Smooth muscle cell of the brain vasculature (primary cell): Measurements from ENCODE around the gene CEMIP2.
"Not testable (repeated sequence)": the region's sequence is repeated elsewhere in the genome, so short reads cannot be mapped to it uniquely, and the experiment has no call there.

ENCODE experiments used
- DNase-seq: peaks from one replicate; pipeline ENCODE4 v3.0.0-alpha.2; 2012; ENCODE audit warnings: low read depth, low spot score

Gene CEMIP2

DNA sequence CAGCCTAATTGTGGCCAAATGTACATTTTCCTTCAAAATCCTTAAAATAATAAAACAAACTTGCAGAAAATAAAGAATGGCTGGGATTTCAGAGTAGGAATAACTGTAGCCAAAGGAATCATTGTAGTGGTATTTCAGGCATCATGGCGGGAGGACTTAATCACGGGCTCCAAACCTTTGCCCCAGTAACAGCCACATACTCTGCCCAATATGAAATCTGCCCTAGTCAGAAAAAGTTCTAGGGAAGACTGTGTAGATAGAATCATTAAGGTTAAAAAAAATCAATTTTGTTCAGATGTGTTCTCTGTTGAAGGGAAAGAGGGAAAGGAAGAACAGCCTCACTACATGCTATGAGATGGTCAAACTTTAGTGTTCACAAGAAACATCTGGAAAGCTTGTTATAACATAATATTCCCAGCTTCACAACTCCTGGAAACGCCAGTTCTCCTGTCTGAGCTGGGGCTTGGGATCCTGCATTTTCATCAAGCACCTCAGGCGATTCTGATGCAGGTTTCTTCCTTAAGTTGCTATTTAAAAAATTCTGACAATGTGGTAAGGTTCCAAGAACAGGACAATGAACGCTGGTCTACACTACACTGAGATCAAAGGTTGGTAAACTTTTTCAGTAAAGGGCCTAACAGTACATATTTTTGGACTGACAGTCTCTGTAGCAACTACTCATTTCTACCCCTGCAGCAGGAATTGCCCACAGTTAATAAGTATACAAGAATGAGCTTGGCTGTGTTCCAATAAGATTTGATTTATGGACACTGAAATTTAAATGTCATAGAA, 87.9 kb downstream of the CEMIP2 start:
- no peak for DNase-seq

DNA sequence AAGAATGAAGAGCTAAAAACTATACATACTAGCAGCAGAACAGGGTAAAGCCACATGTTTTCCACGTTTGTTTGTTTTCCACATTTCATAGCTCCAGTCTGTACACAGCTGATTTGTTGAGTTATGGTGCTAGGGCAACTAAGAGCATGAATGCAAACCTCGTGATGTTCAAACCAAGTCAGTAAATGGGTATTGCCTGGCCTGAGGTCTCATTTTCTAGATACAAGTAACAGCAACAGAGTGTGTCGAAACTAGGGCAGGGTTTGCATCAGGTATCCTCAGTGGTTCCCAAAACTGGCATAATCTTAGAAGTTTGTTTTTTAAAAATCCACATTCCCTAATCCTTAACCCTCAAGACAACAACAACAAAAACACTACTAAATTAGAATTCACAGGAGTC, 89.3 kb downstream of the CEMIP2 start:
- no peak for DNase-seq

DNA sequence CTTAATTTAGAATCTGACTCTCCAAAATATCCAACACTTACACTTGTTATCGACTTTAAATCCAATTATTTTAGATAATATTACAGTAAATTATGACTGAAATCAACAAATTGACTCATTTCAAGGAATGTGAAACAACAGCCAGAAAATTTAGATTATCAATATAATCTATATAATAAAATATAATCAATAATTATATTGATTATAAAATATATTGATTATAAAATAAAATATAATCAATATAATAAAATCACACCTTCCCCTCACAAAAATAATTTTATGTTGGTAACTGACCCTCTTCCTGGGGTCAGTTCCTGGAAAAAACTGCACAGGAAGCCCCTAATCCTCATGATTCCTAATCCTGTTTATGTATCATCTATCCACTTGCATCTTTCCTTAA, 91.1 kb downstream of the CEMIP2 start:
- DNase-seq = no peak

DNA sequence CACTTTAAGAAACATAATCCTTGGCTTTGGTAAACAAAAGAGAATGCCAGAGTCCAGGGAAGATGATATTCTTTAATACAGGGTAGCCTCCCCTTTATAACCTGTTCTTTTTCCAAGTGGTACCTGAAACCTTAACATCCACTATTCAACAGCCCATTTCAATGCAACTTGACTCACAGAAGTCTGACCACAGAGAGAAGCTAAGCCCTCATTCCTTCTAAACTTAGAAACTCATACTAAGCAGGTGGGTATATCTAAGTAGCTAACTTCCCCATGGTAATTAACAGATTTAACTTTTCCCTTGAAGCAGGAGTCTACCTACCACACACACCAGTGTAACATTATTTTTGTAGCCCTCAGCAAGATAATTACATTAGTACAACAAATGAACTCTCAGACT, 91.9 kb downstream of the CEMIP2 start:
- no peak for DNase-seq

DNA sequence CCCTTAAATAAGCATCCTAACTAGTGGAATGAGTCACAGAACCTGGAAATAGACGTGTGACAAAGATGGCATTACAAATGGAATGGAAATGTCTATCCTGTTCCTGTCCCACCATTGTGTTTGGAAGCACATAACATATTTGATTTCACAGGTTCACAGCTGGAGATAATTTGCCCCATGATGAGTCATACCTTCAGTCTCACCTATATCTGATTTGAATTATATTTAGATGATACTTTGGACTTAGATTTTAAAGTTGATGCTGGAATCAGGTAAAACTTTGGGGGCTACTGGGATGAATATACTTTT, 92.5 kb downstream of the CEMIP2 start:
- no peak for DNase-seq

DNA sequence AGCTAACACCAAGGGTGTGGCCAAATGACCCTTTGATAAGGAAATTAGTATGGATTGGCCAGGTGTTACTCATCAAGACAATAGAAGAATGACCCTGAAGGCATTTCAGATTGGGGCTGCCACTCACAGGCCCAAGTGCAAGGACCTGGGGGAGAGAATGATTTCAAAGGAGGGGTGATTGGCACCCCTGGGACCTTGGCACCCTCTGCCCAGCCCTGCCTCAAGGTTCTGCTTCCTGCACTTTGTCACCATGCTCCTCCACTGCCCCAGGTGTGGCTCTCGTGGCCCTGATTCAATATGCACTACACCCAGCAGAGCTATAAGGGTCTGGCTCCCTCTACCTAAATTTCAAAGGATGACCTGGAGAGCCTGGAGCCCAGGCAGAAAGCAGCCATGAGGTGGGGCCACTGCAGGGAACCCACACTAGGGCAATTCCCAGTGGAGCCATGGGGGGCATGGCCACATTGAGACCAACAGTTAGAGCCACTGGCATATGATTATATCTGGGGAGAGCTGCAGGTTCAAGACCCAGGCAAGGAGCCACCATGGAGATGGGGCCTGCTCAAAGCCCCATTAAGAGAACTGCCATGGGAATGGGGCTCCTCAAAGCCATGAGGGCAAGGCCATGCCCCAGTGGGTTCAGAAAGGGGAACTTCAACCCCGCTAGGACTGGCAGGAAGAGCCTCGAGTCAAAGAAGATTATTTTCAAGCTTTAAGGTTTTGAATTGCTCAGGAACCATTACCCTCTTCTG, 93.0 kb downstream of the CEMIP2 start:
- DNase-seq = no peak

DNA sequence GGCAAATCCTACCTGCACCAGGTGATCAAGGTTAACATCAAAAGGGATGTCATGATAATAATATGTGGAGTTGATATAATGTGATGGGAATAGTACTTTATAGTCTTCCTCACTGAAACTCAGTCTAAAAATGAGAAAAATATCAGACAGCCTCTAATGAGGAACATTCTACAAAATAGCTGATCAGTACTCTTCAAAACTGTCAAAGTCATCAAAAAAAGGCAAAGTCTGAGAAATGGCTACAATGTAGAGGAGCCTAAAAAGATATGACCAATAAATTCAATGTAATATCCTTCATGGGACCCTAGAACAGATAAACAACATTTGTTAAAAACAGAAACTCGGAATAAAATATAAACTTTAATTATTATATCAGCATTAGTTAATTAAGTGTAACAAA, 95.7 kb downstream of the CEMIP2 start:
- DNase-seq = no peak

DNA sequence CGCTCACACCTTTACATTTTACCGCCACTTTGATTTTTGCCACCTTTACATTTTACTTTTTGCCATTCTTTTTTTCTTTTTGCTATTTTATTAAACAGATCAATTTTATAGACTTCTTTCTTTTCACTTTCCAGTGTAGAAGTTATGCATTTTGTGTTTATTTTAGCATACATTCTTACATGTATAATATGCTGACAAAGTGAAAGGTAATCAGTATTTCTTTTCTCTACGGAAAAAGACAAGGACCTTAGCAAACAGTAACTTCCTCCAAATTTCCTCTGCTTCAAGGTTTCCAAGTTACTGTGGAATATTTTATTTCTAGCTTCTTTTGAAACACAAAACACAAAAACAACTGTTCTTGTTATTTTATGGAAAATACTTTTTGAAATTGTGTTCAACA, 97.0 kb downstream of the CEMIP2 start:
- DNase-seq = no peak

DNA sequence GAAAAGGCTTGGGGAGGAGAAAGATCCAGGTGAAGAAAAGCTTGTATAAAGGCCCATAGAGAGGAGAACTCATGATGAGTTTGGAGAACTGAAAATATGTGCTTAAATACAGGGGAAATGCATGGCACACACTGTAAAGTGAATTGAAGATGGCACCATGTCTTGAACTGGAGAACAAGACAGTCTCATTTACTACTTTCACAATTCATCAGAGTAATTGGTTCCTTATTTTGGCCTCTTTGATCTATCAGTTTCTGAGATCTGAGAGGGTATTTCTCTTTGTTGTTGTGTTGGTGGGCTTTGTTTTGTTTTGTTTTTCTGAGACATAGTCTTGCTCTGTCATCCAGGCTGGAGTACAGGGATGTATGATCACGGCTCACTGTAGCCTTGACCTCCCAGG, 98.2 kb downstream of the CEMIP2 start:
- no peak for DNase-seq

DNA sequence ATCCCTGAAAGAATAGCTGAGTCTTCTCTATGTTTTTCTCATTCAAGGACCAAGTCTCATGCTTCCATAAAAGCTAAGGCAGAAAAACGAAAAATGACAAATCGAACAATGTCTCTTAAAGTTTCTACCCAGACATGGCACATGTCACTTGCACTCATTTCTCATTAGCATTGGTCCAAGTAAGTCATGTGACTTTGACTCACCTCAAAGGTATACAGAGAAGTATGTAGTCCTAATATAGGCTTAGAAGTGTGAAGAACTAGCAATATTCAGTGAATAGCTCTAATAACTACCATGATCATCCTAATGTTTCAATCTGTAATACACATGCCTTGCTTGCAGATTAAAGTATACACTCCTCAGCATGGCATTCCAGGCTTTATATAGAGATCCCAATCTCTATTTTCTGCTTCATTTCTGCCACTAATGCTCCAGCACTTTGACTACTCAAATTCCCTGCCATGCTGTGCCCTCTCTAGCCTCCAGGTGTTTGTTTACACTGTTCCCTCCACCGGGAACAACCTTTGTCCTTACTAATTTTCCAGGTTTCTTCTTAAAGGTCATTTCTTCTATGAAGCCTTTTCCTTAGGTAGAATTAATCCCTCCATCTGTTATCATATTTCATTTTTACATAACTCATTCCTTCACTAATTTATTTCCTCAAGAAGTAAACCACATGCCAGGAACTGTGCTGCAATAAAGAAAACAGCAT, 98.9 kb downstream of the CEMIP2 start:
- no peak for DNase-seq

DNA sequence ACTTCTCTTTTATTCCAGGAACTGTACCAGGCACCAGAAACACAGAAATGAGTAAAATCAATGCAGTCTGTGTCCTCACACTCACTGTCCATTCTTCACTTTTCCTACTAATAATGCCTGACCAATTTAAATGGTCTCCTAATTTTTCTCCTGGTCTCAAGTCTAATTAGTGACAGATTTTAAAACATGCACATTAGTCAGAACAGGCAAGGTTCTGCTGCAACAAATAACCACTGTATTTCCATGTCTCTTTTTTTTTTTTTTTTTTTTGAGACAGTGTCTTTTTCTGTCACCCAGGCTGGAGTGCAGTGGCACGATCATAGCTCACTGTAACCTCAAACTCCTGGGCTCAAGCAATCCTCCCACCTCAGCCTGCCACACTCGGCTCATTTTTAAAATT, 99.6 kb downstream of the CEMIP2 start:
- no peak for DNase-seq

DNA sequence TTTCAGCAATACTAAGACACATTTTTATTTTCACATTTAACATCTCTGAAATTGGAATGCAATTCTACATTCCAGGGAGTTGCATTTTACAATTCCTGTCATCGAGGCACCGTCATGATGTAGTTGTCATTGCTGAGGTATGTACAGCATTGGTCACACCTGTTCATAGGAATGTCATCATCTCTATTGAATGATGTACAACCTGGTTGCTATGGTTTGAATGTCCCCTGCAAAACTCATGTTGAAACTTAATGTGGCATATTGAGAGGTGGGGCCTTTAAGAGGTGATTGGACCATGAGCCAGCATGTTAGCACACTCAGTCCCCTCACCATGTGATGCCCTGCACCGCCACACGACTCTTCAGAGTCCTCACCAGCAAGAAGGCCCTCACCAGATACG, 103.1 kb downstream of the CEMIP2 start:
- DNase-seq = no peak

DNA sequence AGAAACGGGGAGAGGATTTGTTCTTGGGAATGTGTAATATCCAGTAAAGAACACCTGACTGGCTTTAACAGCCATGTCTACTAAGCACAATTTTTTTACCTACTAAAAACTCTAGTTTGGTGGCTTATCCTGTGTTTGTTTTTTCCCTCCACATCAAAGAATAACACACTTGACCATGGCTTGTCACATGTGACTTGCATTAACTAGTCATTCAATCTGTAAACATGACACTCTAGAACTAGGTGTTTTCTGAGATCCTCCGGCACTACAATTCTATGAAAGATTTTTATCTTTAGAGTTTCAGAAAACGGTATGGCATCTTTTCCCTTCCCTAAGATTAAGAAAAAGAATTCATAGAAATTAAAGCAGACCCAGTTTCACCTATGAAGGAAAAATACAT, 103.7 kb downstream of the CEMIP2 start:
- DNase-seq = no peak

DNA sequence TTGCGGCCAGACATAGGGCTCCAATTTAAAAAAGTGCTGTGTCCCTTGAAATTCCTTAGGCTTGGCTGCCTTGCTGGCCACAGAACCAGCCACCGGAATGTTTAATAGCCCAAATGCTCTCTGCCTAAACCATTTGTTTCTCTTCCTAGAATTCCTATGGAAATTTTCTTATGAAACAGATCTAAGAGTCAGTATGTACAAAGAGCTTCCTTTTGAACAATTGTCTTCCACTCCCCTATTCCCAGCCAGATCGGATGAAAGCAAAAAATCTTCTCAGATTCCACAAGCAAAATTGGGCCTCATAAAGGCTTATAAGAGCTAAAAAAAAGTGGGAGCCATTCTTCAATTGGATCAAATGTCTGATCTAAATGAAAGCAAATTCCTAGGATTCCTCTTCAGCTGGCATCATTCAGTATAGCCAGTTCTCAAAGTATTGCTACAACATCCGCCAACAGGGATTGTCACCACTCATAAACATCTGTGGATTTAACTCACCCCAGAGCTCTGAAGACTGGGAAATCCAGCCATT, 104.3 kb downstream of the CEMIP2 start:
- no peak for DNase-seq

DNA sequence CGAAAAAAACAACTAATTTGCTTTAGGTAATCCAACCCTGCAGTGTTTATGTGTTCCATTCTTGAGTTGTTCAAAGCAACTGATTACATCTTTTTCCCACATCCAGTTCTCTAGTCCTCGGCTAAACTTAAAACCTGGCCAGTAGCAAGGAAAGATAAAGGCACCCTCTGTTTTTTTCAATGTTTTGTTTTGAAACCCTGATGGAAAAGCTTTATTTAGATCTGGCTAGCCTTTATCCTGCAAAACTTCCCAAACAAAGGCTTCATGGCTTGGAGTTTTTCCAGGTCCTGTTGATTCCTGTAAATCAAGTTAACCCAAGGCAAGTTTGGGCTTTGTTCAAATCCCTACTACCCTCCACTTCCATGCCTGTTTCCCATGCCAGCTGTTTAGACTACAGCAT, 105.1 kb downstream of the CEMIP2 start:
- DNase-seq = no peak

DNA sequence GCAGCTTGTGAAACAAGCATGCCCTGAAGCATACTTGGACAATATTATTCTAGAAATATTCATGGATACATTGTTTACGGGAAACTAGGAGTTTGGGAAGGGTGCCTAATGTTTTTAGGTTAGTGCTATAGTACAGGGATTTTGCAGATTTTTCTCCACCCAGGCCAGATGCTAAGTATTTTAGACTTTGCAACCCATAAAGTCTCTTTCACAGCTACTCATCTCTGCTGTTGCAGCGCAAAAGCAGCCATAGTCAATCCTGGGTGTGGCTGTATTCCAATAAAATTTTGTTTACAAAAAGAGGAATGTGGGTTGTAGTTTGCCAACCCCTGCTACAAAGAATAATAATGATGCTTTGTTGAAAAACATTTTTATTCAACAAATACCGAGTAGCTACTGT, 106.2 kb downstream of the CEMIP2 start:
- no peak for DNase-seq

DNA sequence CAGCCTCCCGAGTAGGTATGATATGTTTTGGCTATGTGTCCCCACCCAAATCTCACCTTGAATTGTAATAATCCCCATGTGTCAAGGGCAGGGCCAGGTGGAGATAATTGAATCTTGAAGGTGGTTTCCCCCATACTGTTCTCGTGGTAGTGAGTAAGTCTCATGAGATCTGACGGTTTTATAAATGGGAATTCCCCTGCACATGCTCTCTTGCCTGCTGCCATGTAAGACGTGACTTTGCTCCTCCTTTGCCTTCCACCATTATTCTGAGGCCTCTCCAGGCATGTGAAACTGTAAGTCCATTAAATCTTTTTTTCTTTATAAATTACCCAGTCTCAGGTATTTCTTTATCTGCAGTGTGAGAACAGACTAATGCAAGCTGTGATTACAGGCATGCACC, 111.0 kb downstream of the CEMIP2 start:
- not testable (repeated sequence) for DNase-seq

DNA sequence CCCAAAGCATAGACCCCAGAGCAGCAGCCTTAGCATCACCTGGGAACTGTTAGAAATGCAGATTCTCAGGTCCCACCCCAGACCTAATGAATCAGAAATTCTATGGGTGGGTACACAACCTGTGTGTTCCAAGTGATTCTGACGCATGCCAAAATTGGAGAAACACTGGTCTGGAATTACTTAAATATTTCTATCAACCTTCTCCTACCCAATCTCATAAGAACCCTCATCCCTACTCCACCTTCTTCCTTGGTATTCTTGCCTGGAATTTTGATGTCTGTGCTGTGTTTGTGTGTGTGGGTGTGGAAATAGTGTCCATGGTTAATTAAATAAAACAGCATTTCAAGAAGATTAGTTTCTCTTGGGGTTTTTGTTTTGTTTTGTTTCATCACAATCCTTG, 111.8 kb downstream of the CEMIP2 start:
- no peak for DNase-seq

DNA sequence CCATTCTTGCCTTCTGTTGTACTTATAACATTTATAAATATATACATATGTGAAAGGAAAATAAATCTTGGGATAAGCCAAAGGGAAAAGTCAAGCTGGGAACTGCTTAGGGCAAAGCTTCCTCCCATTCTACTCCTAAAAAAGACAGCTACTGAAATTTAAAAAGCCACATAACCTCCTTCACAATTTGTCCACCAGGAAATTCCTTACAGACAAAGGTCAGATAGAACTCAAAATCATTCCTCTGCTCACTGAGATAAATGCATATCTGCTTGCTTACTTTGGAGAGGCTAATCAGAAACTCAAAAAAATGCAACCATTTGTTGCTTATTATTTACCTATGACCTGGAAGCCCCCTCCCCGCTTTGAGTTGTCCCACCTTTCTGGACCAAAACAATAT, 112.5 kb downstream of the CEMIP2 start:
- no peak for DNase-seq

DNA sequence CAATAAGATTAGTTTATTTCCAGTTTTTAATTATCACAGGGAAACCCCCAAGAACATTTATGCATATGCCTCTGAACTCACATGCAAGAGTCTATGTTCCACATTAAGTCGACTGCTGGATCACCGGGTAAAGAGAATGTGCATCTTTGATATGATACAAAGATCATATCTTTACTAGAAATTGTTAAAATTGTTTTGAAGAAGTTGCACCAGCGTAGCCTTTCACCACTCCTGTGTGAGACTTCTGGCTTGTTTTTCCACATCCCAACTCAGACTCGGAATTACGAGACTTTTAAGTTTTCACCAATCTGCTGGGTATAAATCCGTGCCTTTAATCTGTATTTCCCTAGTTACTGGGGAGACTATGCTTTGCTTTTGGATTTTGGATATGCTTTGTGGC, 113.2 kb downstream of the CEMIP2 start:
- no peak for DNase-seq

DNA sequence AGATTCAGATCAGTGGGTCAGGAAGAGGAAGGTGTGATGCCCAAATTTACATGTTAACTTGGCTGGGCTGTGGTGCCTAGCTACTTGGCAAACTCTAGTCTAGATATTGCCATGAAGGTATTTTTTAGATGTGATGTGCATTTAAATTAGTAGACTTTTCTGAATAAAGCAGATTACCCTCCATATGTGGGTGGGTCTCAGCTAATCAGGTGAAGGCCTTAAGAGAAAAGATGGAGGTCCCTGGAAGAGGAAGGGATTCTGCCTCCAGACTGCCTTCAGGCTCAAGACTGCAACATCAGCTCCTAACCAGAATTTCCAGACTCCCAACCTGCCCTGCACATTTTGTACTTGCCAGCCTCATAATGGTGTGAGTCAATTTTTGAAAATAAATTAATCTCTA, 115.8 kb downstream of the CEMIP2 start:
- DNase-seq = no peak

DNA sequence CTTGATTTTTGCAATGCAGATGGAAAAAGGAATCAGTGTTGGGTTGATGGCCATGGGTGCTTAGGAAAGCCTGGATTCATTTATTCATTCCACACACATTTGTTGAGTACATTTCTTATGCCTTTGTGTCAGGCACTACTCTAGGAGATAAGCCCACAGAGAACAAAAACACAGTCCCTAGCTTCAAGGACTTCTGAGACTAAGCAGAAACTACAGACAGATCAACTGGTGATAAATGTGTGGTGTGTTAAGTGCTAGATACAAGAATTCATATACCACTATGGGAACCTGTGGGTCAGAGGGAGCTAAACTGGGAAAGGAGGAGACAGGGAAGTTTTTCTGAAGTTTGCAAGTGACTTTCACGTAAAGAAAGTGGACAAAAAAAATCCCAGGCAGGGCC, 119.9 kb downstream of the CEMIP2 start:
- DNase-seq = no peak
